ENCODE data around the gene MSANTD2. TPM values are rescaled to one million over a fixed set of nuclear protein-coding genes. Genes with fewer than 3 reads are reported as not detected.

Gene MSANTD2
- total RNA-seq, 1 donor from 2014 or later = 15.2 TPM

- peaks cover 41% of the 10 kb centered on the region for H3K27me3 Mint-ChIP-seq (ENCODE audit: unreplicated experiment)
Observed at GRCh38 chr11:124736736-124737135, 63.5 kb downstream of the MSANTD2 start.

DNA sequence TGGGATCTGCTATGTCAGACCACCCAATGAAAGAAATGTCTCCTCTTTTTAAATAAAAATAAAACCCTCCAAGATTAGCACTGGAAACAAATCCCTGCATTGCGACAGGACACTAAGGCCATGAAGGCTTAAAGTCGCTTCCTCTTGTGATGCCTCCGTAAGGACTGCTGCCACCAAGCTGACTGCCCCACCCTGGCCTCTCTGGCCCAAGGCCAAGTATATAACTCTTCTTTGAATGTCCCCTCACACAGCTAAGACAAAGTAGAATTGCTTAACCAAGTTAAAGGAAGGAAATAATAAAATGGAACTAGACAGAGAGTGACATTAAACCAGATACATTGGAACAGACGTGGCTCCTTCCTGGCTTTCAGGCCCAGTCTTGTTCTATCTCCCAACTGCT lies 68.0 kb downstream of the MSANTD2 start:
- Mint-ChIP-seq H3K4me3 (ENCODE audit: unreplicated experiment) (no peak overlapping the region), H3K9me3 (ENCODE audit: unreplicated experiment) (no peaks in the 10 kb centered on the region), H3K27me3 (ENCODE audit: unreplicated experiment) (peaks cover 31% of the 10 kb centered on the region), H3K36me3 (ENCODE audit: unreplicated experiment) (no peaks in the 10 kb centered on the region), H3K4me1 (ENCODE audit: unreplicated experiment) (no peaks in the 10 kb centered on the region), H3K27ac (ENCODE audit: unreplicated experiment) (no peak overlapping the region)
- TF ChIP-seq, protein P1, sequence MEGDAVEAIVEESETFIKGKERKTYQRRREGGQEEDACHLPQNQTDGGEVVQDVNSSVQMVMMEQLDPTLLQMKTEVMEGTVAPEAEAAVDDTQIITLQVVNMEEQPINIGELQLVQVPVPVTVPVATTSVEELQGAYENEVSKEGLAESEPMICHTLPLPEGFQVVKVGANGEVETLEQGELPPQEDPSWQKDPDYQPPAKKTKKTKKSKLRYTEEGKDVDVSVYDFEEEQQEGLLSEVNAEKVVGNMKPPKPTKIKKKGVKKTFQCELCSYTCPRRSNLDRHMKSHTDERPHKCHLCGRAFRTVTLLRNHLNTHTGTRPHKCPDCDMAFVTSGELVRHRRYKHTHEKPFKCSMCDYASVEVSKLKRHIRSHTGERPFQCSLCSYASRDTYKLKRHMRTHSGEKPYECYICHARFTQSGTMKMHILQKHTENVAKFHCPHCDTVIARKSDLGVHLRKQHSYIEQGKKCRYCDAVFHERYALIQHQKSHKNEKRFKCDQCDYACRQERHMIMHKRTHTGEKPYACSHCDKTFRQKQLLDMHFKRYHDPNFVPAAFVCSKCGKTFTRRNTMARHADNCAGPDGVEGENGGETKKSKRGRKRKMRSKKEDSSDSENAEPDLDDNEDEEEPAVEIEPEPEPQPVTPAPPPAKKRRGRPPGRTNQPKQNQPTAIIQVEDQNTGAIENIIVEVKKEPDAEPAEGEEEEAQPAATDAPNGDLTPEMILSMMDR (IDR thresholded peaks at IDR 0.05) = no peak
- DNase-seq (ENCODE audit: extremely low spot score, unreplicated experiment) = no peak

More at GRCh38 chr11:124736736-124737135, 63.5 kb downstream of the MSANTD2 start:
- TF ChIP-seq, protein P1 (IDR thresholded peaks at IDR 0.05) = no peak
- peaks cover 8% of the 10 kb centered on the region for H3K4me1 Mint-ChIP-seq (ENCODE audit: unreplicated experiment)
- H3K27ac Mint-ChIP-seq (ENCODE audit: unreplicated experiment) = no peak overlapping the region
- no peaks in the 10 kb centered on the region for H3K9me3 Mint-ChIP-seq (ENCODE audit: unreplicated experiment)
- H3K4me3 Mint-ChIP-seq (ENCODE audit: unreplicated experiment) = no peak overlapping the region
- no peaks in the 10 kb centered on the region for H3K36me3 Mint-ChIP-seq (ENCODE audit: unreplicated experiment)
- DNase-seq (ENCODE audit: extremely low spot score, unreplicated experiment) = no peak

- TF ChIP-seq, protein P1 (IDR thresholded peaks at IDR 0.05) = no peak
- peaks cover 9% of the 10 kb centered on the region for H3K27me3 Mint-ChIP-seq (ENCODE audit: unreplicated experiment)
- H3K4me1 Mint-ChIP-seq (ENCODE audit: unreplicated experiment) = peaks cover 16% of the 10 kb centered on the region
- no peaks in the 10 kb centered on the region for H3K36me3 Mint-ChIP-seq (ENCODE audit: unreplicated experiment)
- no peak overlapping the region for H3K27ac Mint-ChIP-seq (ENCODE audit: unreplicated experiment)
- H3K9me3 Mint-ChIP-seq (ENCODE audit: unreplicated experiment) = no peaks in the 10 kb centered on the region
- no peak overlapping the region for H3K4me3 Mint-ChIP-seq (ENCODE audit: unreplicated experiment)
- DNase-seq (ENCODE audit: extremely low spot score, unreplicated experiment) = no peak
Observed at GRCh38 chr11:124729571-124729970, 70.6 kb downstream of the MSANTD2 start.

- no peak overlapping the region for H3K4me3 Mint-ChIP-seq (ENCODE audit: unreplicated experiment)
- TF ChIP-seq, protein P1 (IDR thresholded peaks at IDR 0.05) = no peak
- no peak for DNase-seq (ENCODE audit: extremely low spot score, unreplicated experiment)
- H3K27ac Mint-ChIP-seq (ENCODE audit: unreplicated experiment) = no peak overlapping the region
- peaks cover 18% of the 10 kb centered on the region for H3K4me1 Mint-ChIP-seq (ENCODE audit: unreplicated experiment)
- no peaks in the 10 kb centered on the region for H3K9me3 Mint-ChIP-seq (ENCODE audit: unreplicated experiment)
- peaks cover 18% of the 10 kb centered on the region for H3K27me3 Mint-ChIP-seq (ENCODE audit: unreplicated experiment)
- H3K36me3 Mint-ChIP-seq (ENCODE audit: unreplicated experiment) = no peaks in the 10 kb centered on the region
Observed at GRCh38 chr11:124728134-124728533, 72.1 kb downstream of the MSANTD2 start.

GRCh38 chr11:124727474-124727873 lies 72.7 kb downstream of the MSANTD2 start:
- Mint-ChIP-seq H3K27me3 (ENCODE audit: unreplicated experiment) (peaks cover 23% of the 10 kb centered on the region), H3K4me1 (ENCODE audit: unreplicated experiment) (peaks cover 18% of the 10 kb centered on the region), H3K4me3 (ENCODE audit: unreplicated experiment) (no peak overlapping the region), H3K9me3 (ENCODE audit: unreplicated experiment) (no peaks in the 10 kb centered on the region), H3K27ac (ENCODE audit: unreplicated experiment) (no peak overlapping the region), H3K36me3 (ENCODE audit: unreplicated experiment) (no peaks in the 10 kb centered on the region)
- no peak for DNase-seq (ENCODE audit: extremely low spot score, unreplicated experiment)
- TF ChIP-seq, protein P1 (IDR thresholded peaks at IDR 0.05) = no peak
